ENCODE measurements around the gene ZNF639. TPM values are rescaled to one million over a fixed set of nuclear protein-coding genes. Genes with fewer than 3 reads are reported as not detected.

ZNF639 gene
- total and polyA plus RNA-seq, 9 of the 15 experiments (the other 6 are each of a cell fraction or from before 2014, with no cell fraction given): 17.6 to 88.1 (median 53.7) TPM

- TF ChIP-seq PTBP1 (IDR thresholded peaks at IDR 0.05; ENCODE audit: low read depth, low read length) (no peak), CEBPB (tag; IDR thresholded peaks at IDR 0.05) (no peak), CCNT2 (IDR thresholded peaks at IDR 0.05; ENCODE audit: borderline replicate concordance, extremely low read depth, insufficient read length, low read depth, low read length) (no peak), ZNF644 (tag; IDR thresholded peaks at IDR 0.05; ENCODE audit: low read depth) (no peak), E2F8 (IDR thresholded peaks at IDR 0.05; ENCODE audit: low read depth, partially characterized antibody) (peak; percentile 13), SIN3A (IDR thresholded peaks at IDR 0.05; ENCODE audit: borderline replicate concordance in 2 of 2, control insufficient read depth in 1 of 2, low read depth in 2 of 2, low read length in 2 of 2) (peak in 1 of 2 experiments; percentile 16; a peak in 1 of 4 replicates), CHD1 (IDR thresholded peaks at IDR 0.05; ENCODE audit: low read length) (peak; percentile 97), HNRNPL (IDR thresholded peaks at IDR 0.05; ENCODE audit: low read depth, low read length) (no peak), ZBED1 (IDR thresholded peaks at IDR 0.05) (0 out of 2 replicates have a peak, but pooled peaks have one; percentile 11), RHOXF2B (CRISPR knock-in tag; conservative IDR thresholded peaks at IDR 0.05) (no peak), MNT (conservative IDR thresholded peaks at IDR 0.05) (peak in 1 of 2 experiments; percentile 39; a peak in 2 of 4 replicates), GABPB1 (CRISPR knock-in tag; IDR thresholded peaks at IDR 0.05) (peak; percentile 63), ATF2 (CRISPR knock-in tag; IDR thresholded peaks at IDR 0.05) (no peak), GTF3C2 (IDR thresholded peaks at IDR 0.05; ENCODE audit: borderline replicate concordance, extremely low read depth, insufficient read length) (no peak), BRF1 (IDR thresholded peaks at IDR 0.05; ENCODE audit: borderline replicate concordance, extremely low read depth, insufficient read length) (no peak)
Observed at GRCh38 chr3:179323197-179324110, 623 bp downstream of the ZNF639 start (continued).

Measured in K562 (cell line).